Measurements from ENCODE around the gene SH3RF3. TPM values are rescaled to one million over a fixed set of nuclear protein-coding genes. Genes with fewer than 3 reads are reported as not detected.
A peak's percentile ranks its signal among the peaks of the same experiment; 100 is the strongest.

The SH3RF3 gene
- total RNA-seq, 1 donor from 2014 or later = 7.3 TPM

GRCh38 chr2:109313343-109313742, 184.3 kb downstream of the SH3RF3 start:
- DNase-seq (ENCODE audit: low read depth) (no peak), FAIRE-seq (no peak)
- no peak overlapping the region for H3K4me3 Mint-ChIP-seq (ENCODE audit: unreplicated experiment)
- no peaks in the 10 kb centered on the region for H3K36me3 Mint-ChIP-seq (ENCODE audit: low read depth, unreplicated experiment)
- Histone ChIP-seq H4K20me1 (ENCODE audit: insufficient read depth, low read length) (peaks cover 40% of the 10 kb centered on the region), H3K4me2 (ENCODE audit: low read length) (no peak overlapping the region), H3K36me3 (ENCODE audit: insufficient read depth, low read length) (no peaks in the 10 kb centered on the region), H3K27me3 (ENCODE audit: insufficient read depth, low read length) (peaks cover 2% of the 10 kb centered on the region), H3K79me2 (ENCODE audit: insufficient read depth, low read length) (no peaks in the 10 kb centered on the region), H3K4me3 (ENCODE audit: insufficient read depth, low read depth, low read length) (no peak overlapping the region), H3K9ac (ENCODE audit: low read length) (no peak overlapping the region), H3K9me3 (ENCODE audit: insufficient read depth, low read depth, low read length) (no peaks in the 10 kb centered on the region), H3K27ac (ENCODE audit: low read depth, low read length) (no peak overlapping the region), H2AFZ (ENCODE audit: low read depth, low read length) (no peak overlapping the region), H3K4me1 (ENCODE audit: insufficient read depth, low read length) (peaks cover 9% of the 10 kb centered on the region)
- H3K27me3 Mint-ChIP-seq (ENCODE audit: low read depth, unreplicated experiment) = peaks cover 24% of the 10 kb centered on the region
- TF ChIP-seq CTCF (IDR thresholded peaks at IDR 0.05; ENCODE audit: insufficient read depth, low read depth, low read length) = no peak
- no peak for TF ChIP-seq EZH2 (IDR thresholded peaks at IDR 0.05; ENCODE audit: insufficient read depth, low read length)
- peaks cover 5% of the 10 kb centered on the region for H3K4me1 Mint-ChIP-seq (ENCODE audit: low read depth, unreplicated experiment)
- peaks cover 4% of the 10 kb centered on the region for H3K9me3 Mint-ChIP-seq (ENCODE audit: unreplicated experiment)
- no peak overlapping the region for H3K27ac Mint-ChIP-seq (ENCODE audit: unreplicated experiment)

- no peaks in the 10 kb centered on the region for H3K79me2 ChIP-seq (ENCODE audit: insufficient read depth, low read length)
- Mint-ChIP-seq H3K36me3 (ENCODE audit: low read depth, unreplicated experiment) (no peaks in the 10 kb centered on the region), H3K4me1 (ENCODE audit: low read depth, unreplicated experiment) (peaks cover 13% of the 10 kb centered on the region), H3K9me3 (ENCODE audit: unreplicated experiment) (peaks cover 4% of the 10 kb centered on the region), H3K4me3 (ENCODE audit: unreplicated experiment) (no peak overlapping the region), H3K27me3 (ENCODE audit: low read depth, unreplicated experiment) (peaks cover 39% of the 10 kb centered on the region), H3K27ac (ENCODE audit: unreplicated experiment) (peak overlapping the region; percentile 12)
- no peak overlapping the region for H3K4me3 ChIP-seq (ENCODE audit: insufficient read depth, low read depth, low read length)
- H3K36me3 ChIP-seq (ENCODE audit: insufficient read depth, low read length) = no peaks in the 10 kb centered on the region
- H3K9me3 ChIP-seq (ENCODE audit: insufficient read depth, low read depth, low read length) = no peaks in the 10 kb centered on the region
- DNase-seq (ENCODE audit: low read depth) = no peak
- peaks cover 50% of the 10 kb centered on the region for H4K20me1 ChIP-seq (ENCODE audit: insufficient read depth, low read length)
- no peak overlapping the region for H2AFZ ChIP-seq (ENCODE audit: low read depth, low read length)
- H3K4me1 ChIP-seq (ENCODE audit: insufficient read depth, low read length) = peaks cover 18% of the 10 kb centered on the region
- no peak overlapping the region for H3K4me2 ChIP-seq (ENCODE audit: low read length)
- TF ChIP-seq CTCF (IDR thresholded peaks at IDR 0.05; ENCODE audit: insufficient read depth, low read depth, low read length) = no peak
- TF ChIP-seq EZH2 (IDR thresholded peaks at IDR 0.05; ENCODE audit: insufficient read depth, low read length) = no peak
- H3K27me3 ChIP-seq (ENCODE audit: insufficient read depth, low read length) = peaks cover 2% of the 10 kb centered on the region
- no peak overlapping the region for H3K27ac ChIP-seq (ENCODE audit: low read depth, low read length)
- no peak for FAIRE-seq
- H3K9ac ChIP-seq (ENCODE audit: low read length) = no peak overlapping the region
These were observed 187.1 kb downstream of the SH3RF3 start for GRCh38 chr2:109316091-109316490.

- no peak overlapping the region for H3K27ac ChIP-seq (ENCODE audit: low read depth, low read length)
- TF ChIP-seq CTCF (IDR thresholded peaks at IDR 0.05; ENCODE audit: insufficient read depth, low read depth, low read length) (no peak), EZH2 (IDR thresholded peaks at IDR 0.05; ENCODE audit: insufficient read depth, low read length) (no peak)
- no peak overlapping the region for H2AFZ ChIP-seq (ENCODE audit: low read depth, low read length)
- H3K4me2 ChIP-seq (ENCODE audit: low read length) = peak overlapping the region; percentile 70
- H3K9me3 Mint-ChIP-seq (ENCODE audit: unreplicated experiment) = peaks cover 4% of the 10 kb centered on the region
- peaks cover 19% of the 10 kb centered on the region for H3K4me1 Mint-ChIP-seq (ENCODE audit: low read depth, unreplicated experiment)
- no peak overlapping the region for H3K4me3 Mint-ChIP-seq (ENCODE audit: unreplicated experiment)
- H3K27me3 Mint-ChIP-seq (ENCODE audit: low read depth, unreplicated experiment) = peaks cover 41% of the 10 kb centered on the region
- no peak overlapping the region for H3K4me3 ChIP-seq (ENCODE audit: insufficient read depth, low read depth, low read length)
- H3K27me3 ChIP-seq (ENCODE audit: insufficient read depth, low read length) = peaks cover 2% of the 10 kb centered on the region
- no peaks in the 10 kb centered on the region for H3K36me3 ChIP-seq (ENCODE audit: insufficient read depth, low read length)
- peaks cover 54% of the 10 kb centered on the region for H4K20me1 ChIP-seq (ENCODE audit: insufficient read depth, low read length)
- H3K36me3 Mint-ChIP-seq (ENCODE audit: low read depth, unreplicated experiment) = no peaks in the 10 kb centered on the region
- FAIRE-seq (no peak), DNase-seq (ENCODE audit: low read depth) (no peak)
- no peaks in the 10 kb centered on the region for H3K9me3 ChIP-seq (ENCODE audit: insufficient read depth, low read depth, low read length)
- no peak overlapping the region for H3K27ac Mint-ChIP-seq (ENCODE audit: unreplicated experiment)
- peak overlapping the region; percentile 55 for H3K9ac ChIP-seq (ENCODE audit: low read length)
- H3K4me1 ChIP-seq (ENCODE audit: insufficient read depth, low read length) = peaks cover 27% of the 10 kb centered on the region
- H3K79me2 ChIP-seq (ENCODE audit: insufficient read depth, low read length) = no peaks in the 10 kb centered on the region
These were observed 188.6 kb downstream of the SH3RF3 start for GRCh38 chr2:109317471-109318095.
